Osteocyte (in vitro differentiated cells): Measurements from ENCODE around the gene RNU6-9. TPM values are rescaled to one million over a fixed set of nuclear protein-coding genes. Genes with fewer than 3 reads are reported as not detected.
"Not testable (repeated sequence)": the region's sequence is repeated elsewhere in the genome, so short reads cannot be mapped to it uniquely, and the experiment has no call there.

Source experiments
- DNase-seq: peaks from one replicate; pipeline ENCODE4 v3.0.0; 2021; ENCODE audit warnings: mixed read lengths; ENCODE audit not compliant: unreplicated experiment; ENCODE audit errors: extremely low spot score
- H3K27ac Mint-ChIP-seq: one replicate; pipeline ENCODE4 v1.8.0; 2021; ENCODE audit warnings: mild to moderate bottlenecking, mixed read lengths; ENCODE audit not compliant: unreplicated experiment
- H3K27me3 Mint-ChIP-seq: one replicate; pipeline ENCODE4 v1.8.0; 2021; ENCODE audit warnings: mixed read lengths; ENCODE audit not compliant: unreplicated experiment
- H3K36me3 Mint-ChIP-seq: one replicate; pipeline ENCODE4 v1.8.0; 2021; ENCODE audit warnings: mixed read lengths; ENCODE audit not compliant: unreplicated experiment
- H3K4me1 Mint-ChIP-seq: one replicate; pipeline ENCODE4 v1.8.0; 2021; ENCODE audit warnings: mixed read lengths; ENCODE audit not compliant: unreplicated experiment
- H3K4me3 Mint-ChIP-seq: one replicate; pipeline ENCODE4 v1.8.0; 2021; ENCODE audit warnings: mild to moderate bottlenecking, moderate library complexity, mixed read lengths; ENCODE audit not compliant: unreplicated experiment
- H3K9me3 Mint-ChIP-seq: one replicate; pipeline ENCODE4 v1.8.0; 2021; ENCODE audit warnings: mixed read lengths; ENCODE audit not compliant: unreplicated experiment
- total RNA-seq: library from RNA; stranded (reverse); gene quantifications from 2 replicates; pipeline ENCODE4 v1.2.1, GENCODE V29; 2021
- TF ChIP-seq, protein P1 (sequence below): fragments of 200-600 bp; sonication (generic); IDR thresholded peaks from 2 replicates; pipeline ENCODE4 v1.5.0; 2021; ENCODE audit warnings: antibody characterized with exemption, mild to moderate bottlenecking, moderate library complexity

The RNU6-9 gene
- total RNA-seq, 1 donor from 2014 or later, result not detected

DNA sequence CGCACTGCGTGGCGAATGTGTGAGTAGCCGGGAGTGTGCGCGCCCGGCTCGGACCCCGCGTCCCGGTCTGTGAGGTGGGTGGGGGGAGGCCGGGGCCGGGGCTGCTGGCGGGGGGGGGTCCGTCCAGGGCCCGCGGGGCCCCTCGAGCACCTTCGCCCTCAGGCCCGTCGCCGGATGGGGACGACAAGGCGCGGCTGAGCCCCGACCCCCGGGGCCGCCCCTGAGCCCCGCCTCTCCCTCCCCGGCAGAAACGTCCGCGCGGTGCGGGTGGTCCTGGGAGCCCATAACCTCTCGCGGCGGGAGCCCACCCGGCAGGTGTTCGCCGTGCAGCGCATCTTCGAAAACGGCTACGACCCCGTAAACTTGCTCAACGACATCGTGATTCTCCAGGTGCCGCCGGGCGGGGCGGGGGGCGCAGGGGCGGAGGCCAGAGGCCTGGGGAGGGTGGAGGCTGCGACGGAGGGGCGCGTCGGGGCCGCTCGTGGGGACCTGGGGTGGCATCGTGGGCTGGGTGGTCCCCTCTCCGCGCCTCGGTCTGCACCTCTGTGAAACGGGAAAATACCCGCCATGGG lies 40.2 kb upstream of the RNU6-9 start:
- peaks cover 19% of the 10 kb centered on the region for H3K4me1 Mint-ChIP-seq
- H3K27ac Mint-ChIP-seq, result no peak overlapping the region
- DNase-seq, result no peak
- TF ChIP-seq, protein P1, sequence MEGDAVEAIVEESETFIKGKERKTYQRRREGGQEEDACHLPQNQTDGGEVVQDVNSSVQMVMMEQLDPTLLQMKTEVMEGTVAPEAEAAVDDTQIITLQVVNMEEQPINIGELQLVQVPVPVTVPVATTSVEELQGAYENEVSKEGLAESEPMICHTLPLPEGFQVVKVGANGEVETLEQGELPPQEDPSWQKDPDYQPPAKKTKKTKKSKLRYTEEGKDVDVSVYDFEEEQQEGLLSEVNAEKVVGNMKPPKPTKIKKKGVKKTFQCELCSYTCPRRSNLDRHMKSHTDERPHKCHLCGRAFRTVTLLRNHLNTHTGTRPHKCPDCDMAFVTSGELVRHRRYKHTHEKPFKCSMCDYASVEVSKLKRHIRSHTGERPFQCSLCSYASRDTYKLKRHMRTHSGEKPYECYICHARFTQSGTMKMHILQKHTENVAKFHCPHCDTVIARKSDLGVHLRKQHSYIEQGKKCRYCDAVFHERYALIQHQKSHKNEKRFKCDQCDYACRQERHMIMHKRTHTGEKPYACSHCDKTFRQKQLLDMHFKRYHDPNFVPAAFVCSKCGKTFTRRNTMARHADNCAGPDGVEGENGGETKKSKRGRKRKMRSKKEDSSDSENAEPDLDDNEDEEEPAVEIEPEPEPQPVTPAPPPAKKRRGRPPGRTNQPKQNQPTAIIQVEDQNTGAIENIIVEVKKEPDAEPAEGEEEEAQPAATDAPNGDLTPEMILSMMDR, result no peak
- H3K27me3 Mint-ChIP-seq, result no peaks in the 10 kb centered on the region
- H3K36me3 Mint-ChIP-seq, result no peaks in the 10 kb centered on the region
- H3K4me3 Mint-ChIP-seq, result no peak overlapping the region
- H3K9me3 Mint-ChIP-seq, result no peaks in the 10 kb centered on the region

DNA sequence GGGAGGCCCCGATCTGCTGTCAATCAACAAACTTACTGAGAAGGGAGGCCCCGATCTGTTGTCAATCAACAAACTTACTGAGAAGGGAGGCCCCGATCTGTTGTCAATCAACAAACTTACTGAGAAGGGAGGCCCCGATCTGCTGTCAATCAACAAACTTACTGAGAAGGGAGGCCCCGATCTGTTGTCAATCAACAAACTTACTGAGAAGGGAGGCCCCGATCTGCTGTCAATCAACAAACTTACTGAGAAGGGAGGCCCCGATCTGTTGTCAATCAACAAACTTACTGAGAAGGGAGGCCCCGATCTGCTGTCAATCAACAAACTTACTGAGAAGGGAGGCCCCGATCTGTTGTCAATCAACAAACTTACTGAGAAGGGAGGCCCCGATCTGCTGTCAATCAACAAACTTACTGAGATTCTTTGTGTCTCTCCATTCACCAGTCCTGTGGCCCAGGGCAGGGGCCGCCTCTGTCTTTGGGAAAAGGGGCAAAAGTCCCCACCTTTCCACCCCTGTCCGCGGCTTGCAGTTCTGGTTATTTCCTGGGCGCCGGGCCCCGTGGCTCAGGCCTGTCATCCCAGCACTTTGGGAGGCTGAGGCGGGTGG lies 39.6 kb upstream of the RNU6-9 start:
- DNase-seq, H3K36me3 Mint-ChIP-seq, H3K27ac Mint-ChIP-seq, H3K9me3 Mint-ChIP-seq, H3K4me3 Mint-ChIP-seq, H3K27me3 Mint-ChIP-seq: not testable (repeated sequence)
- H3K4me1 Mint-ChIP-seq, result peaks cover 19% of the 10 kb centered on the region

DNA sequence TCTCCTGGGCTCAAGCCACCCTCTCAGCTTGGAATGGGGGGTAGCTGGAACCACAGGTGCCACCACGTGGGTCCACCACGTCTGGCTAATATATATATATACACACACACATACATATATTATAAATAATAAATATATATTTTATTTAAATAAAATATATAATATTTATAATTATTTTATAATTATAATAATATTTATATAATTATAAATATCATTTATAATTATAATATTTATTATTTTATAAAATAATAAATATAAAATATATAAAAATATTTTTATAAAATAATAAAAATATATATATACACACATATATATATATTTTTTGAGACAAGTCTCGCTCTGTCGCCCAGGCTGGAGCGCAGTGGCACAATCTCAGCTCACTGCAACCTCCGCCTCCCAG lies 38.7 kb upstream of the RNU6-9 start:
- TF ChIP-seq, protein P1, result no peak
- no peak for DNase-seq
- Mint-ChIP-seq H3K36me3 (no peaks in the 10 kb centered on the region), H3K4me1 (peaks cover 18% of the 10 kb centered on the region), H3K9me3 (no peaks in the 10 kb centered on the region), H3K27me3 (no peaks in the 10 kb centered on the region), H3K27ac (no peak overlapping the region), H3K4me3 (no peak overlapping the region)

DNA sequence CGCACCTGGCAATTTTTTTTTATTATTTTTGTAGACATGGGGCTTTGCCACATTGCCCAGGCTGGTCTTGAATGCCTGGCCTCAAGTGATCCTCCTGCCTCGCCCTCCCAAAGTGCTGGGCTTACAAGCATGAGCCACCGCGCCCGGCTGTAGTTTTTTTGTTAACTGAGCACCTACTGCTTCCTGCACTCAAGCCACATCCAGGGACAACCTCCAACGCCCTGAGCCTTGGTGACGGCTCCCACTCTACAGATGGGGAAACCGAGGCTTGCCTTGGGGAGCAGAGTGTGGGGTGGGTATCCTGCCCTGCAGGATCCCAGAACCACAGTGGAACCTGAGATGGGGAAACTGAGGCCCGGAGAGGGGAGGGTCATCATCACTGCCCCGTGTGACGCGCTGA lies 38.1 kb upstream of the RNU6-9 start:
- no peaks in the 10 kb centered on the region for H3K27me3 Mint-ChIP-seq
- no peaks in the 10 kb centered on the region for H3K36me3 Mint-ChIP-seq
- no peaks in the 10 kb centered on the region for H3K9me3 Mint-ChIP-seq
- H3K4me1 Mint-ChIP-seq, result peaks cover 24% of the 10 kb centered on the region
- H3K4me3 Mint-ChIP-seq, result no peak overlapping the region
- no peak for DNase-seq
- TF ChIP-seq, protein P1, result no peak
- H3K27ac Mint-ChIP-seq, result no peak overlapping the region

DNA sequence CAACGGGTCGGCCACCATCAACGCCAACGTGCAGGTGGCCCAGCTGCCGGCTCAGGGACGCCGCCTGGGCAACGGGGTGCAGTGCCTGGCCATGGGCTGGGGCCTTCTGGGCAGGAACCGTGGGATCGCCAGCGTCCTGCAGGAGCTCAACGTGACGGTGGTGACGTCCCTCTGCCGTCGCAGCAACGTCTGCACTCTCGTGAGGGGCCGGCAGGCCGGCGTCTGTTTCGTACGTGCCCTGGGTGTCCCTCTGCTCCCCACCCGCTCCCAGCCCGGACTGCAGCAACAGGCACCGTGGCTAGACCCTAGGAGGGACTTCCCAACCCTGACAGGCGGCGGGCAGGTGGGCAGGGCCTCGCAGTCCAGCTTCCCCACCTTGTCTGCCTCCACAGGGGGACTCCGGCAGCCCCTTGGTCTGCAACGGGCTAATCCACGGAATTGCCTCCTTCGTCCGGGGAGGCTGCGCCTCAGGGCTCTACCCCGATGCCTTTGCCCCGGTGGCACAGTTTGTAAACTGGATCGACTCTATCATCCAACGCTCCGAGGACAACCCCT lies 37.6 kb upstream of the RNU6-9 start:
- peaks cover 20% of the 10 kb centered on the region for H3K4me1 Mint-ChIP-seq
- DNase-seq, result no peak
- no peak overlapping the region for H3K4me3 Mint-ChIP-seq
- no peaks in the 10 kb centered on the region for H3K36me3 Mint-ChIP-seq
- TF ChIP-seq, protein P1, result no peak
- H3K27ac Mint-ChIP-seq, result no peak overlapping the region
- H3K27me3 Mint-ChIP-seq, result no peaks in the 10 kb centered on the region
- no peaks in the 10 kb centered on the region for H3K9me3 Mint-ChIP-seq
